ENCODE data around the gene BAHD1. TPM values are rescaled to one million over a fixed set of nuclear protein-coding genes. Genes with fewer than 3 reads are reported as not detected.

The BAHD1 gene
- polyA plus RNA-seq, 1 donor, result 24.8 TPM

DNA sequence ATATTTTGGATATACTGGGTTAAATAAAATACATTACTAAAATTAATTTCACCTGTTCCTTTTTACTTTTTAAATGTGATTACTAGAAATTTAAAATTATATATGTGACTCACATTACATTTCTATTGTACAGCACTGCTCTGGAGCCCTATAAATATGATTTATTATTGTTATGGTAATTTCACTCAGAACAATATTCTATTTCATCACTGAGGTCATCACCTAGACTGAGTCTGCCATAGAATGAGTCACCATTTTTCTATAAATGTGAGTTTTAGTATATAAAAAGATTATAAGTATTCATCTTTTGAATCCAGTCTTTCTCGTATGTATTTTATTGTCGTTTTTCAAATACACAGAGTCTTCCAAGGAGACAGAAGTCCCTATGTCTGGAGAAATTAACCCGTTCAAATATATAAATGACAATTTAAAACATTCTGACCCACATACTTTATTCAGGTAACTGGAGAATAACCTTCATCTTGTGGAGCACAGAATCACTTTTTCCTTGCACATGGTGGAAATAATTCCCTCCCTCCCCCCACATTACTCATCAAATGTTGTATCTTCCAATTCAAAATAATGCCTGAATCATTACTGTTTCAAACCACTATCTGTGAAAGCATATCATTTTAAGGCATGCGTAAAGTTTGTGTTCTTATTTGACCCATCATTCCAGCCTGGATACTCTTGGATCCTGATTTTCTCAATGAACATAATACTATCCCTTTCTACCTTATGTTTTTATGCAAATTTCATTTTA lies 60.0 kb downstream of the BAHD1 start:
- no peak for DNase-seq

GRCh38 chr15:40501487-40501886 lies 60.7 kb downstream of the BAHD1 start:
- no peak for DNase-seq

DNA sequence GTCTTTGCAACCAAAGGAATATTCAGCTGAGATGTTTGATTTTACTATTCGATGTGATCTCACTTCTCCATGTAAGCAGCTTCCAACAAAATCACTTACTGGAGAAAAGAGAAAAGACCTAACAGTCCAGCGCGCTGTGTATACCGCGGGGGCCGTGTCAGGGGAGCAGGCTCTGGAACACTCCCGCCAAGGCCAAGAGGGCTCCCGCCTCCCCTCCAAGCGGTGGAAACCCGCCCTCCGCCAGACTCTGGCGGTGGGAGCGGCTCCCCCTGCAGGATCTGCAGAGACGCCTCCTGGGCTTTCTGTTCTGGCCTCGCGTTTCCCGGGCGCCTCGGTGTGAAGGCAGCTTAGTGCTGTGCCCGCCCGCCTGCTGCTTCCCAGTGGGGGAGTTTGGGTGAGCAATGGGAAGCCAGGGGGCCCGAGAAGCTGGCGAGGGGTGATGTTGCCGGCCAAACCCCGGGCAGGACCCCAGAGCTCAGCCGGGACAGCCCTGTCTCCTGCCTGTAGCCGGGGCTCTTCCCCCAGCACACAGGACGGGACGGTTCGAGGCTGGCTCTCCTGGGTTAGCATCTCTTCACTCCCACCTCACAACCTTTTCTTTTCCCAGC lies 66.3 kb downstream of the BAHD1 start:
- DNase-seq, result peak; percentile 82

- no peak for DNase-seq
These were observed 67.5 kb downstream of the BAHD1 start for GRCh38 chr15:40508216-40508615.

GRCh38 chr15:40510201-40510600 lies 69.4 kb downstream of the BAHD1 start:
- no peak for DNase-seq

DNA sequence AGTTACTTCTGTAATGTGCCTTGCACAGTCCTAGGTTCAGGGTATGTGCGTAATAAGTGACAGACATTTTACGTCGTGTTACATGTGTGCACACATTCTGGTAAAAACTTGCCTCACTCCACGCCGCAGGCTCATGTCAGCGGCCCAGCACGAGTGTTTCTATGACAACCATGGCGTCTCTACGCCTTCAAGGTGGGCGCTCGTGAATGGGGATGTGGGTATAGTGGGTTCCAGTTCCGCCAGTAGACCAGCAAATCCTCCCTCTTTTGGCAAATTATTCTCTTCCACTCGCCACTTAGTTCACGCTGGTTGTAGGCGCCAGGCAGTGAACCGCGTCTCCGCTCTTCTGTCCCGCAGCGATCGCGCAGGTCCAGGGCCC lies 70.3 kb downstream of the BAHD1 start:
- DNase-seq, result no peak

DNA sequence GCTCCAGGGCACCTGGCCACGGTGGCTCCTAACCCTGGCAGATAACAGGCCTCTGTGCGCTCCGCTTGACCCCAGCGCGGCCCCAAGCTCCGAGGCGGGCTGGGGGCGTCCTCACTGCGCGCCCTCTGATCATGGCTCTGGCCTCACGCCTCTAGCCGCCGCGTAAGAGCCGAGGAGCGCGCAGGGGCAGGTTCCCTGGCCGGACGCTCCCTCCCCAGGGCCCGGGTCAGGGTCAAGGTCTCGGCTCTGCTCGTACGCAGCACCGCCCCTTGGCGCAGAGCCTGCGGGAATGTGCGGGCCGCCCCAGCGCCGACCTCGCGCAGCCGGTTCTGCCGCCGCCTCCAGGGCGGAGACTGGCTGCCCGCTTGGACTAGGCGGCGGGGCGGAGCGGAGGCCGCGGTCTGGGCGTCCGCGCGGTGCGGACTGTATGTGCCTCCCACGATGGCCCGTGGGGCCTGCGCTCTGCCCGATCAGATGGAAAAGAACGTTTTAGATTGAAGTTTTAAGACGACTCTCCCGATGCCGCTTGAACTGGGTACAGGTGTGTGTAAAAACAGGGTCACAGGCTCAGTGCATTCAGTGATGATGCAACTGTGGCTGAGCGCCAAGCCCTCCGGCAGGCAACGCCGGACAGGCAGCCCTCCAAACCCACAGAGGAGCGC lies 70.8 kb downstream of the BAHD1 start:
- peak; percentile 67 for DNase-seq

- no peak for DNase-seq
These were observed 71.7 kb downstream of the BAHD1 start for GRCh38 chr15:40512440-40512839.

DNA sequence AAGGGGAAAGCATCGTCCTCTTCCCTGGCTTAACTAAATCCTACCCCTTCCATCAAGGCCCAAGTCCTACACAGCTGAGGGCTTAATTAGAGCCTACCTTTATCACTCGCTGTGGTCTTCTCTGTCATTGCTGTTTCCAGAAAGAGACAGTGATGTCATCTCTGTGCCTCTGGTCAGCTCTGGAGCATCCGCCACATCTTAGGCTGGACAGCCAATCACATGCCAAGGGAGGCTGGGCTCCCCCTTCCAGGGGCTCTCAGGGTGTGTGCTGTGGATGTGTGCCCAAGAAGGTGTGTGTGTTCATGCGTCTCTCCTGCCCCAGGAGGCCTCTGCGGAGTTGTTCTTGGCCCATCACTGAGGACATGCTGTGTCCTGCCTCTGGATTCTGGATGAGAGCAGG lies 72.9 kb downstream of the BAHD1 start:
- DNase-seq, result no peak

DNA sequence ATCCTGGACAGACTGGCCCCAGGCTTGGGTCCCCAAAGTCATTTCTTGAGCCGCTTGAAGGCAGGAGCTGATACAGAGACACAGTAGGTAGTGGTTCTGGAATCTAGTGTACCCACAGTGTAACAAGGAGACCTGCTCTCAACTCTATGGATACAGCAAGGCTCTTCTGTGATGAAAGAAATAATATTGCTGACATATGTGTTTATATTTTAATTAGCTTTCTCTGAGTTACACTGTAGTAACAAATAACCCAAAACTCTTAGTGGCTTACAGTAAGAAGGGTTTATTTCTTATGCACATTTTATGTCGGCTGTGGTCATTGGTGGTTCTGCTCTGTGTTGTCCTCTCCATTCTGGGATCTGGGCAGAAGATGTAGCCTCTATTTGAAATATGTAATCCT lies 75.6 kb downstream of the BAHD1 start:
- DNase-seq, result no peak

Other genes with a start within 250 kb of the BAHD1 start
- 0.76 TPM for gene PAK6, start 201.9 kb upstream of the BAHD1 start, polyA plus RNA-seq (ENCODE audit: insufficient read length)
- gene ANKRD63, start 157.9 kb upstream of the BAHD1 start, polyA plus RNA-seq (ENCODE audit: insufficient read length), result 0.40 TPM
- gene PLCB2, start 133.0 kb upstream of the BAHD1 start, polyA plus RNA-seq (ENCODE audit: insufficient read length), result 7.9 TPM
- gene INAFM2, start 117.3 kb upstream of the BAHD1 start, polyA plus RNA-seq (ENCODE audit: insufficient read length), result 13.2 TPM
- gene CCDC9B, start 100.0 kb upstream of the BAHD1 start, polyA plus RNA-seq (ENCODE audit: insufficient read length), result 22.2 TPM
- not detected for gene PHGR1, start 89.9 kb upstream of the BAHD1 start, polyA plus RNA-seq (ENCODE audit: insufficient read length)
- 1.4 TPM for gene DISP2, start 82.7 kb upstream of the BAHD1 start, polyA plus RNA-seq (ENCODE audit: insufficient read length)
- 16.8 TPM for gene KNSTRN, start 58.2 kb upstream of the BAHD1 start, polyA plus RNA-seq (ENCODE audit: insufficient read length)
- gene IVD, start 35.2 kb upstream of the BAHD1 start, polyA plus RNA-seq (ENCODE audit: insufficient read length), result 57.8 TPM
- gene CHST14, start 30.0 kb downstream of the BAHD1 start, polyA plus RNA-seq (ENCODE audit: insufficient read length), result 35.6 TPM
- gene CCDC32, start 124.1 kb downstream of the BAHD1 start, polyA plus RNA-seq (ENCODE audit: insufficient read length), result 21.0 TPM
- 10.5 TPM for gene RPUSD2, start 128.3 kb downstream of the BAHD1 start, polyA plus RNA-seq (ENCODE audit: insufficient read length)
- gene KNL1, start 153.3 kb downstream of the BAHD1 start, polyA plus RNA-seq (ENCODE audit: insufficient read length), result 9.0 TPM

All from hindlimb muscle (tissue), 1 donor.